HCT116 (cell line): ENCODE results near the gene SCN8A.

Experiments
- ATF3 ChIP-seq: IDR thresholded peaks from 2 replicates; pipeline ENCODE4 v1.6.1; 2012
- CTCF ChIP-seq, 3 experiments: fragments of 200-600 bp in 1 of 3; sonication (generic) in 1 of 3; IDR thresholded peaks in 2 of 3; conservative IDR thresholded peaks in 1 of 3; 2 replicates each; pipeline ENCODE4 v1.5.1; 2012 to 2017; ENCODE audit warnings: low read depth in 2 of 3, low read length in 2 of 3, antibody characterized with exemption in 1 of 3, borderline replicate concordance in 1 of 3, control low read depth in 1 of 3, mild to moderate bottlenecking in 1 of 3, mixed read lengths in 1 of 3, mixed run types in 1 of 3, moderate library complexity in 1 of 3; ENCODE audit not compliant: insufficient read depth in 1 of 3
- EGR1 ChIP-seq: IDR thresholded peaks from 2 replicates; pipeline ENCODE4 v1.6.1; 2012; ENCODE audit warnings: low read depth
- ELF1 ChIP-seq: IDR thresholded peaks from 2 replicates; pipeline ENCODE4 v1.6.1; 2012; ENCODE audit warnings: low read depth, borderline replicate concordance
- EZH2 ChIP-seq: fragments of 200-600 bp; sonication (generic); IDR thresholded peaks from 2 replicates; pipeline ENCODE4 v1.6.1; 2017; ENCODE audit warnings: antibody characterized with exemption, mixed run types
- EZH2phosphoT487 ChIP-seq: fragments of 200-600 bp; IDR thresholded peaks from 2 replicates; pipeline ENCODE4 v1.6.1; 2018; ENCODE audit warnings: antibody characterized with exemption, borderline replicate concordance
- MAX ChIP-seq: IDR thresholded peaks from 2 replicates; pipeline ENCODE4 v1.6.1; 2012
- POLR2A ChIP-seq: IDR thresholded peaks from 2 replicates; pipeline ENCODE4 v1.7.0; 2011; ENCODE audit warnings: borderline replicate concordance; ENCODE audit not compliant: insufficient read depth, insufficient read length; ENCODE audit errors: extremely low read depth
- RAD21 ChIP-seq: IDR thresholded peaks from 2 replicates; pipeline ENCODE4 v1.6.1; 2012; ENCODE audit warnings: low read depth, mild to moderate bottlenecking
- SP1 ChIP-seq: IDR thresholded peaks from 2 replicates; pipeline ENCODE4 v1.6.1; 2012; ENCODE audit warnings: low read depth
- YY1 ChIP-seq: IDR thresholded peaks from 2 replicates; pipeline ENCODE4 v1.6.1; 2011; ENCODE audit warnings: low read length, low read depth, moderate library complexity, mild to moderate bottlenecking; ENCODE audit not compliant: insufficient replicate concordance; ENCODE audit errors: extremely low read depth

GRCh38 chr12:51546097-51546496 is 44.9 kb upstream of the SCN8A start:
- TF ChIP-seq CTCF (IDR thresholded peaks at IDR 0.05 in 2 of 3, conservative IDR thresholded peaks at IDR 0.05 in 1 of 3; ENCODE audit: borderline replicate concordance in 1 of 3, insufficient read depth in 1 of 3, low read depth in 2 of 3, low read length in 2 of 3) (no peak), RAD21 (no peak), POLR2A (no peak), SP1 (no peak), YY1 (no peak), EGR1 (no peak), EZH2phosphoT487 (no peak), MAX (no peak), EZH2 (no peak), ELF1 (no peak), ATF3 (no peak)
